GM19240 (cell line): ENCODE data around the gene ETNK2.
A peak's percentile ranks its signal among the peaks of the same experiment; 100 is the strongest.

Experiments used
- DNase-seq: peaks from one replicate; pipeline ENCODE4 v3.0.0; 2011; ENCODE audit warnings: low spot score; ENCODE audit not compliant: insufficient read length

ETNK2 gene

GRCh38 chr1:204147406-204148383 lies 4.1 kb downstream of the ETNK2 start:
- no peak for DNase-seq

GRCh38 chr1:204146965-204147364 lies 4.9 kb downstream of the ETNK2 start:
- no peak for DNase-seq

- DNase-seq: no peak
Measured at GRCh38 chr1:204146309-204146708, 5.5 kb downstream of the ETNK2 start.

GRCh38 chr1:204145033-204145504 lies 6.8 kb downstream of the ETNK2 start:
- DNase-seq: no peak

- no peak for DNase-seq
Measured at GRCh38 chr1:204143276-204144041, 8.4 kb downstream of the ETNK2 start.

GRCh38 chr1:204142032-204142974 lies 9.5 kb downstream of the ETNK2 start:
- DNase-seq: no peak

- no peak for DNase-seq
Measured at GRCh38 chr1:204141131-204141530, 10.7 kb downstream of the ETNK2 start.

- no peak for DNase-seq
Measured at GRCh38 chr1:204139952-204140351, 11.9 kb downstream of the ETNK2 start.

GRCh38 chr1:204139088-204139487 lies 12.8 kb downstream of the ETNK2 start:
- no peak for DNase-seq

GRCh38 chr1:204136814-204137213 lies 15.0 kb downstream of the ETNK2 start:
- no peak for DNase-seq

- DNase-seq: no peak
Measured at GRCh38 chr1:204134103-204134502, 17.7 kb downstream of the ETNK2 start.

- DNase-seq: no peak
Measured at GRCh38 chr1:204132718-204133117, 19.1 kb downstream of the ETNK2 start.

GRCh38 chr1:204131978-204132377 lies 19.9 kb downstream of the ETNK2 start:
- DNase-seq: no peak

- DNase-seq: no peak
Measured at GRCh38 chr1:204130981-204131892, 20.6 kb downstream of the ETNK2 start.

GRCh38 chr1:204130178-204130577 lies 21.7 kb downstream of the ETNK2 start:
- no peak for DNase-seq

- peak; percentile 94 for DNase-seq
Measured at GRCh38 chr1:204128964-204129896, 22.6 kb downstream of the ETNK2 start.

- DNase-seq: no peak
Measured at GRCh38 chr1:204128464-204128963, 23.3 kb downstream of the ETNK2 start.

GRCh38 chr1:204127597-204128242 lies 24.1 kb downstream of the ETNK2 start:
- no peak for DNase-seq
